ENCODE measurements around the gene EME2. TPM values are rescaled to one million over a fixed set of nuclear protein-coding genes. Genes with fewer than 3 reads are reported as not detected.

The EME2 gene
- total RNA-seq, 1 donor from 2014 or later = 6.8 TPM

GRCh38 chr16:1757714-1758461 lies 14.7 kb upstream of the EME2 start:
- DNase-seq (ENCODE audit: low read depth) = no peak
- TF ChIP-seq CTCF (IDR thresholded peaks at IDR 0.05; ENCODE audit: insufficient read depth, low read length, poor library complexity, severe bottlenecking) = no peak
- no peak overlapping the region for H3K4me3 ChIP-seq (ENCODE audit: low read depth, low read length)
- H3K27me3 ChIP-seq (ENCODE audit: control insufficient read depth, insufficient read depth, low read length) = no peaks in the 10 kb centered on the region
- peaks cover 2% of the 10 kb centered on the region for H3K36me3 ChIP-seq (ENCODE audit: control insufficient read depth, insufficient read depth, low read length)

GRCh38 chr16:1758923-1759322 lies 13.7 kb upstream of the EME2 start:
- Histone ChIP-seq H3K4me3 (ENCODE audit: low read depth, low read length) (no peak overlapping the region), H3K27me3 (ENCODE audit: control insufficient read depth, insufficient read depth, low read length) (no peaks in the 10 kb centered on the region), H3K36me3 (ENCODE audit: control insufficient read depth, insufficient read depth, low read length) (peaks cover 2% of the 10 kb centered on the region)
- no peak for DNase-seq (ENCODE audit: low read depth)
- TF ChIP-seq CTCF (IDR thresholded peaks at IDR 0.05; ENCODE audit: insufficient read depth, low read length, poor library complexity, severe bottlenecking) = no peak

GRCh38 chr16:1759511-1759910 lies 13.1 kb upstream of the EME2 start:
- Histone ChIP-seq H3K4me3 (ENCODE audit: low read depth, low read length) (no peak overlapping the region), H3K27me3 (ENCODE audit: control insufficient read depth, insufficient read depth, low read length) (no peaks in the 10 kb centered on the region), H3K36me3 (ENCODE audit: control insufficient read depth, insufficient read depth, low read length) (peaks cover 2% of the 10 kb centered on the region)
- DNase-seq (ENCODE audit: low read depth) = no peak
- TF ChIP-seq CTCF (IDR thresholded peaks at IDR 0.05; ENCODE audit: insufficient read depth, low read length, poor library complexity, severe bottlenecking) = no peak

DNA sequence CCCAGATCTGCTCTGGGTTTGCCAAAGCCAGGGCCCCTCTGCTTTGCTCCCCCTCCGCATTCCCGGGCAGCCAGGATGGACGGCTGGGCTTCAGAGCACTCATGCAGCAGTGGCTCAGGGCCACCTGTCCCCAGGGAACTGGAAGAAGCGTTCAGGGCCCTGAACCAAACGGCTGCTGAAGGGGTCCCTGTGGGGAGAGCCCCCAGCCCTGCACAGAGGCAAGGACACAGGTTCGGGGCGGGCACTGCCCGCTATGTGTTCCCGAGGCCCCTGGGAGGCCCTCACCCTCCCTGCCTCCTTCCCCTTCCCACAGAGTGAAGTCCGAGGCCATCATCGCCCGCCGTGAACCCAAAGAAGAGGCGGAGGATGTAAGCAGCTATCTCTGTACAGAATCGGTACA lies 11.7 kb upstream of the EME2 start:
- DNase-seq (ENCODE audit: low read depth) = no peak
- H3K36me3 ChIP-seq (ENCODE audit: control insufficient read depth, insufficient read depth, low read length) = no peaks in the 10 kb centered on the region

GRCh38 chr16:1761751-1762150 lies 10.9 kb upstream of the EME2 start:
- TF ChIP-seq CTCF (IDR thresholded peaks at IDR 0.05; ENCODE audit: insufficient read depth, low read length, poor library complexity, severe bottlenecking) = no peak
- Histone ChIP-seq H3K27me3 (ENCODE audit: control insufficient read depth, insufficient read depth, low read length) (no peaks in the 10 kb centered on the region), H3K4me3 (ENCODE audit: low read depth, low read length) (no peak overlapping the region), H3K36me3 (ENCODE audit: control insufficient read depth, insufficient read depth, low read length) (no peaks in the 10 kb centered on the region)
- DNase-seq (ENCODE audit: low read depth) = no peak

More for the DNA sequence above, 11.7 kb upstream of the EME2 start:
- no peak for TF ChIP-seq CTCF (IDR thresholded peaks at IDR 0.05; ENCODE audit: insufficient read depth, low read length, poor library complexity, severe bottlenecking)
- H3K4me3 ChIP-seq (ENCODE audit: low read depth, low read length) = no peak overlapping the region
- H3K27me3 ChIP-seq (ENCODE audit: control insufficient read depth, insufficient read depth, low read length) = no peaks in the 10 kb centered on the region

Data from kidney epithelial cell (primary cell).